Astrocyte of the hippocampus (primary cell): ENCODE measurements around the gene TCF12.
A peak's percentile ranks its signal among the peaks of the same experiment; 100 is the strongest.

Experiments used
- DNase-seq: peaks from one replicate; pipeline ENCODE4 v3.0.0; 2011; ENCODE audit warnings: low read depth, low spot score

The TCF12 gene

GRCh38 chr15:57290826-57291225, 372.4 kb downstream of the TCF12 start:
- no peak for DNase-seq

- no peak for DNase-seq
Observed at GRCh38 chr15:57296473-57297162, 378.2 kb downstream of the TCF12 start.

- no peak for DNase-seq
Observed at GRCh38 chr15:57297163-57297593, 378.7 kb downstream of the TCF12 start.

GRCh38 chr15:57297630-57298029, 379.2 kb downstream of the TCF12 start:
- DNase-seq, result no peak

GRCh38 chr15:57298204-57298603, 379.8 kb downstream of the TCF12 start:
- DNase-seq, result peak; percentile 13

GRCh38 chr15:57298843-57299550, 380.6 kb downstream of the TCF12 start:
- no peak for DNase-seq

- no peak for DNase-seq
Observed at GRCh38 chr15:57301307-57301706, 382.9 kb downstream of the TCF12 start.

GRCh38 chr15:57302640-57303257, 384.3 kb downstream of the TCF12 start:
- no peak for DNase-seq

- DNase-seq, result no peak
Observed at GRCh38 chr15:57305009-57305408, 386.6 kb downstream of the TCF12 start.

- DNase-seq, result peak; percentile 89
Observed at GRCh38 chr15:57306161-57306943, 387.9 kb downstream of the TCF12 start.

GRCh38 chr15:57306944-57307411, 388.5 kb downstream of the TCF12 start:
- no peak for DNase-seq

- no peak for DNase-seq
Observed at GRCh38 chr15:57307527-57308169, 389.2 kb downstream of the TCF12 start.

- DNase-seq, result no peak
Observed at GRCh38 chr15:57308170-57308545, 389.7 kb downstream of the TCF12 start.

- no peak for DNase-seq
Observed at GRCh38 chr15:57309856-57310760, 391.7 kb downstream of the TCF12 start.

GRCh38 chr15:57310876-57311275, 392.4 kb downstream of the TCF12 start:
- DNase-seq, result no peak

GRCh38 chr15:57312006-57312317, 393.5 kb downstream of the TCF12 start:
- no peak for DNase-seq

- no peak for DNase-seq
Observed at GRCh38 chr15:57312318-57313133, 394.1 kb downstream of the TCF12 start.

GRCh38 chr15:57313134-57313483, 394.7 kb downstream of the TCF12 start:
- DNase-seq, result no peak

GRCh38 chr15:57314221-57314620, 395.8 kb downstream of the TCF12 start:
- DNase-seq, result no peak

GRCh38 chr15:57316451-57316850, 398.0 kb downstream of the TCF12 start:
- no peak for DNase-seq
